Activated T-cell treated with anti-CD3 and anti-CD28 coated beads for 1 hour (primary cell): ENCODE measurements around the gene FAM180B.
"Not testable (repeated sequence)": the region's sequence is repeated elsewhere in the genome, so short reads cannot be mapped to it uniquely, and the experiment has no call there.

Source experiments
- DNase-seq: peaks from one replicate; pipeline ENCODE4 v3.0.0-alpha.2; 2020; ENCODE audit warnings: low read depth

Gene FAM180B

GRCh38 chr11:47595029-47595428 lies 8.6 kb downstream of the FAM180B start:
- no peak for DNase-seq

DNA sequence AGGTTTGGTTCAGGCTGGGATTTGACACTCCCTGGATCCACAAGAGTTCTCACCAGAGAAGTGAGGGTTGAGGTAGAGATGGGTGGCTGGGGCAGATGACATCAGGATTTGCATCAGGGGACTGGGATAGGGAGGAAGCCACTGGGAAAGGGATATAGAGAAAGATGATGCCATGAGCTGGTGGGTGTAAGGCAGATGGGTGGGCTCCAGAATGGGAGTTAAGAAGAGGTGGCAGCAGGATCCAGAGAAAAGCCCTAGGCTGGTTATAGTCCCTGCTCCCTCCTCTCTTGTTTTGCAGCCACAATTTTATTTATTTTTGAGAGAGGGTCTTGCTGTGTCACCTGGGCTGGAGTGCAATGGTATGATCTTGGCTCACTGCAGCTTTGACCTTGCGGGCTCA lies 9.5 kb downstream of the FAM180B start:
- no peak for DNase-seq

DNA sequence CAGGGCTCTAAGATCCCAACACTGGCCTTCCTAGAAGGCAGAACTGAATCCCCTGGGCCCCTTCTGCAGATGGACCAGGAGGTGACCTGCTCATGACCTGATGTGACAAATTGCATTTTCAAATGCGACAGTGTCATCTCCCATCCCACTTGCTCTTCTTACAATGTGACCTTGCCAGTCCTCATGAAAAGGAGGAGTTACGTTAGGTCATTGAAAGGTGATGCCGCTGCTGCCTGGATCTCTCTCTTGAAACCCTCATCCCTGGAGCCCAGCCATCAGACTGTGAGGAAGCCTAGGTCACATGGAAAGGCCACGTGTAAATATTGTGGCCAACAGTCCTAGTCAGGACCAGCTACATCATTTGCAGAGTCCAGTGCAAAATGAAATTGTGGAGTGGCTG lies 13.4 kb downstream of the FAM180B start:
- no peak for DNase-seq

DNA sequence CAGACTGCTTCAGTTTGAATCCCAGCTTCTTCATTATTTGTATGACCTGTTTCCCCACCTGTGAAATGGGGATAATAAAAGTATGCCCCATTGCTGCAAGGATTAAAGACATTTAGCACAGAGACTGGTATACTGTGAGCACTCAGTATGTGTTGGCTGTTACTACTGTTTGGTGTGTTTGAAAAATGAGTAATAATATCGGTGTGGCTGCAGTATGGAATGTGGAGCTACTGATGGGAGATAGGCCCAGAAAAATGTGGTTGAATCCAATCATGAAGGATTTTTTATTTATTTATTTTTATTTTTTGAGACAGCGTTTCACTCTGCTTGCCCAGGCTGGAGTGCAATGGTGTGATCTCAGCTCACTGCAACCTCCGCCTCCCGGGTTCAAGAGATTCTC lies 16.8 kb downstream of the FAM180B start:
- no peak for DNase-seq

DNA sequence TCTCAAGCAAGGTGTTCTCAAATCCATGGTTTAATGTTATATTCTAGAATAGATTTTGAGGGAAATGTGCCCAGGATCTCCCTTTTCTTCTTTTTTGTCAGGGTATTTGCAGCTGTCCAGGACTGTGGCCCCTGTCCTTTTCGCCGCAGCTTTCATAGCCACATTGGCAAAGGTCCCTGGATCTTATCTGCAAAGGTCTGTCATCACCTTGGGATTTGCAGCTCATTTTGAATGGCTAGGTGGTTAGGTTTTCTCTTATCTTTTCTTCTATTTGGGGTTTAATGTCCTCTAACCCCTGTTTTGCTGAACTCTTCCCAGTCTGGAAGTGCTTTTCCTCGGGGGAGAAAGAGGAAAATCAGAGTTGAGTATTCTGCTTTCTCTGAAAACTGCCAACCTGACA lies 19.4 kb downstream of the FAM180B start:
- no peak for DNase-seq

DNA sequence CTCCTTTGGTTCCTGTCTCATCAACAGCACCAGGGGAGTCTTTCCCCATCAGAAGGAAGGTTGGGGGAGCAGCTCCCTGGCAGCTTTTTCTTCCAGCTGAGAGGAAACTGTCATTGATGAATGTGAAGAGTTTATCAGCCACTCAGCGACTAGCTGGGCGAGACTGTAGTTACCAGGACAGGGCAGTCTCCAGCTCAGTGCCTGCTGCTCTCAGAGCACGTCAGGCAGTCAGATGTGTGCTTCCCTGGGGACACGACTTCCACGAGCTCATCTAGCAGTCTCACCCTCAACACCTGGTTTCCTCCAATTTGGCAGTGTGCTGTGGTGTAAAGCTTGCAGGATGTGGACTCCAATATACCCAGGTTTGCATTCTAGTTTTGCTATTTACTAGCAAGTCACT lies 20.3 kb downstream of the FAM180B start:
- DNase-seq: no peak

GRCh38 chr11:47607380-47607779 lies 20.9 kb downstream of the FAM180B start:
- no peak for DNase-seq

DNA sequence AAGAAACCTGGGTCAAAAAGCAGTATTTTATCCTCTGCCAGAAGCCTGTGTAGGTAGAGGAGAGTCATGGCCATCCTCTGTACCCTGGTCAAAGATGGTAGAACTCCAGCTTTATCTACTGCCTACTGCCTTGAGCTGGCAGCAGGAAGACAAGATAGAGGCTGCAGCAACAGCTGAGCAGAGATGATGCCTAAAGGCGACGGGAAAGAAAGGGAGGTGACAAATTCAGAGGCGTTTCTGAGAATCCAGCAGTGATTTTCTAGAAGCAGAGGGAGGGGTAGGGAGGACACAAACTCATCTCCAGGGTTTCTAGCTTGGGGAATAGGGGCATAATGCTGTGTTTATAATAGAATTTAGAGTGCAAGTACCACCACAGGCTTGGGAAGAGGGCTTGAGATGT lies 23.2 kb downstream of the FAM180B start:
- no peak for DNase-seq

- DNase-seq: no peak
Measured at GRCh38 chr11:47611348-47611794, 24.9 kb downstream of the FAM180B start.

GRCh38 chr11:47615249-47615648 lies 28.8 kb downstream of the FAM180B start:
- DNase-seq: no peak

- DNase-seq: no peak
Measured at GRCh38 chr11:47616726-47617416, 30.4 kb downstream of the FAM180B start.

DNA sequence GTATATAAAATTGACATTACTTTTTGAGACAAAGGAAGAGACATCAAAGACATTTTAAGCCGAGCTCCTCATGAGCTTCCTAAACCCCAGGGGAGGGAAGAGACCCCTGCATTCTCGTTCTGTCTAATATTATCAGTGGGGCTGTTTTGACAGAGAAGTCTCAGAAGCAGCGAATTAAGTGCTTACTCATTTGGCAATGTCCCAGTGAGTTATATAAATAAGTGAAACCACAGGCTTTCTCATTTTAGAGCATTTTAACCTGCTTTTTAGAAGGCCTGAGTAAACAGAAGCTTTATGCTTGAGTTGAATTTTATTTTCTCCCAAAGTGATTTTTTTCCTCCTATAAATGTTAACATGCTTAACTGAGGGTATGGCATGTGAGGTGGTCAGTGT lies 30.9 kb downstream of the FAM180B start:
- DNase-seq: no peak

- DNase-seq: no peak
Measured at GRCh38 chr11:47620836-47621378, 34.4 kb downstream of the FAM180B start.

DNA sequence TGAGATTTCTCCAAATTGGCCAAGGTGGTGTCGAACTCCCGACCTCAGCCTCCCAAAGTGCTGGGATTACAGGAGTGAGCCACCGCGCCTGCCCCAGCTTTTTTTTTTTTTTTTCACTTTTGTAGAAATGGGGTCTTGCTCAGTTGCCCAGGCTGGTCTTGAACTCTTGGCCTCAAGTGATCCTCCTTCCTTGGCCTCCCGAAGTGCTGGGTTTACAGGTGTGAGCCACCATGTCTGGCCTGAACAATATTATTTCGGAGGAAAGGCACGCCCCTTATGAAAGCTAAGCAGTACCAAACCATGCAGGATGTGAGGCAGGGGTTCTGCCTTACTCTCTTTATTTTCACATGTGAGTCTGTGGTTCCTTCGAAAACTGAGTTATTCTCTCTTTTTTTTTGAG lies 39.8 kb downstream of the FAM180B start:
- DNase-seq: no peak

DNA sequence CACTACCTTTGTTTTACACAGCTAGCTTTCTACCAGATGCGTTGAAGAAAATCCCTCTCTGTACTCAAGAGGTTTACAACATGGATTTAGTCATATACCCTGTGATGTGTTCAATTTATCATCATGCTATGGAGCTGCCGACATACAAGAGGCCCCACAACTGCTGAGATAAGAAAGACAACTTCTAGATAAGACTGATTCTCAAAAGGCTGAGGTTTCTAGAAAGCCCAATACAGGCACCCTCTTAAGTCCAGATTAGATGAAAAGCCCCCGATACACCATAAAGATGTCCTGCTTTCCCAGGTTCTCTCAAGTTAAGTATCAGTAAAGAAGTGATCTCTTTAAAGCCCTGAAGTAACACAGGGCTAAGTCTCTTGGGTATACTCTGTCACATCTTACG lies 41.5 kb downstream of the FAM180B start:
- no peak for DNase-seq

- no peak for DNase-seq
Measured at GRCh38 chr11:47631473-47631872, 45.0 kb downstream of the FAM180B start.

GRCh38 chr11:47636331-47636730 lies 49.9 kb downstream of the FAM180B start:
- DNase-seq: not testable (repeated sequence)
